GM19468 (cell line): Measurements from ENCODE around the gene TCF3.
"Not testable (repeated sequence)": the region's sequence is repeated elsewhere in the genome, so short reads cannot be mapped to it uniquely, and the experiment has no call there.

Experiments
- ATAC-seq: cut with Tn5 transposase; IDR thresholded peaks from one replicate; pipeline ENCODE4 v1.9.1; 2021; ENCODE audit warnings: mild to moderate bottlenecking, moderate library complexity, moderate number of reproducible peaks; ENCODE audit not compliant: unreplicated experiment; ENCODE audit errors: extremely low read depth

The TCF3 gene

GRCh38 chr19:1673645-1674292 is 21.4 kb upstream of the TCF3 start:
- ATAC-seq, result no peak

- no peak for ATAC-seq
Observed at GRCh38 chr19:1672769-1673644, 20.6 kb upstream of the TCF3 start.

- no peak for ATAC-seq
Observed at GRCh38 chr19:1672038-1672768, 19.8 kb upstream of the TCF3 start.

GRCh38 chr19:1671716-1672037 is 19.3 kb upstream of the TCF3 start:
- ATAC-seq, result no peak

- ATAC-seq, result not testable (repeated sequence)
Observed at GRCh38 chr19:1670747-1671146, 18.3 kb upstream of the TCF3 start.

- ATAC-seq, result no peak
Observed at GRCh38 chr19:1668486-1669270, 16.3 kb upstream of the TCF3 start.

- no peak for ATAC-seq
Observed at GRCh38 chr19:1668048-1668485, 15.7 kb upstream of the TCF3 start.

- ATAC-seq, result no peak
Observed at GRCh38 chr19:1665565-1666047, 13.2 kb upstream of the TCF3 start.

GRCh38 chr19:1663852-1664251 is 11.4 kb upstream of the TCF3 start:
- ATAC-seq, result no peak

GRCh38 chr19:1663227-1663626 is 10.8 kb upstream of the TCF3 start:
- ATAC-seq, result not testable (repeated sequence)

- ATAC-seq, result no peak
Observed at GRCh38 chr19:1661995-1662394, 9.6 kb upstream of the TCF3 start.

GRCh38 chr19:1659084-1659427 is 6.6 kb upstream of the TCF3 start:
- no peak for ATAC-seq

- ATAC-seq, result no peak
Observed at GRCh38 chr19:1658150-1659083, 6.0 kb upstream of the TCF3 start.

- no peak for ATAC-seq
Observed at GRCh38 chr19:1657746-1658145, 5.3 kb upstream of the TCF3 start.

GRCh38 chr19:1656988-1657536 is 4.6 kb upstream of the TCF3 start:
- no peak for ATAC-seq

GRCh38 chr19:1655987-1656608 is 3.7 kb upstream of the TCF3 start:
- ATAC-seq, result no peak

- ATAC-seq, result no peak
Observed at GRCh38 chr19:1655131-1655981, 2.9 kb upstream of the TCF3 start.
